Panc1 (cell line): ENCODE measurements around the gene DGKD. TPM values are rescaled to one million over a fixed set of nuclear protein-coding genes. Genes with fewer than 3 reads are reported as not detected.
A peak's percentile ranks its signal among the peaks of the same experiment; 100 is the strongest.

Source experiments
- ATAC-seq: fragments of 200-7000 bp; cut with Tn5 transposase; 2 replicates; pipeline ENCODE4 v1.9.1; 2020; ENCODE audit warnings: mild to moderate bottlenecking, moderate library complexity
- BruUV-seq: library from RNA; stranded (reverse); fragments of 400-500 nt; replicated peaks from 2 replicates; lab custom pipeline; 2021; lab: Mats Ljungman, UMichigan
- CTCF ChIA-PET: fragments of 300-600 bp; sonication (Branson Sonifier 250); formaldehyde crosslinking; loops from one replicate; lab custom pipeline; 2022; ENCODE audit warnings: antibody characterized with exemption; lab: Charles Lee
- POLR2A ChIA-PET: fragments of 300-600 bp; sonication (Branson Sonifier 250); formaldehyde crosslinking; loops from one replicate; lab custom pipeline; 2022; ENCODE audit warnings: antibody characterized with exemption; lab: Charles Lee
- DNase-seq: peaks from one replicate; pipeline ENCODE4 v3.0.0-alpha.2; 2010; ENCODE audit warnings: low read depth, low spot score
- H3K27ac ChIP-seq: 2 replicates; pipeline ENCODE4 v1.5.1; 2011; ENCODE audit warnings: mild to moderate bottlenecking, low read length, inconsistent platforms
- H3K27me3 ChIP-seq: fragments of 200-500 bp; sonication (Bioruptor generic); 2 replicates; pipeline ENCODE4 v1.6.0; 2014; ENCODE audit warnings: low read length, inconsistent platforms; ENCODE audit not compliant: control insufficient read depth, insufficient read depth
- H3K36me3 ChIP-seq: fragments of 200-500 bp; sonication (Bioruptor generic); 2 replicates; pipeline ENCODE4 v1.5.1; 2014; ENCODE audit warnings: inconsistent platforms, mild to moderate bottlenecking, low read length, moderate library complexity; ENCODE audit not compliant: control insufficient read depth, insufficient read depth
- H3K4me1 ChIP-seq: 2 replicates; pipeline ENCODE4 v1.5.1; 2011; ENCODE audit warnings: inconsistent platforms, mild to moderate bottlenecking, low read length, moderate library complexity; ENCODE audit not compliant: control insufficient read depth, insufficient read depth
- H3K4me3 ChIP-seq, 2 experiments: 2 replicates each; pipeline ENCODE4 v1.5.1; 2011 to 2012; ENCODE audit warnings: low read depth in 2 of 2, low read length in 2 of 2, mild to moderate bottlenecking in 2 of 2, inconsistent platforms in 1 of 2, moderate library complexity in 1 of 2
- H3K9me3 ChIP-seq: fragments of 200-500 bp; sonication (Bioruptor generic); 2 replicates; pipeline ENCODE4 v1.5.1; 2014; ENCODE audit warnings: low read depth, mild to moderate bottlenecking, inconsistent platforms, low read length, moderate library complexity; ENCODE audit not compliant: control insufficient read depth, insufficient read depth
- POLR2AphosphoS5 ChIP-seq: IDR thresholded peaks from 2 replicates; pipeline ENCODE4 v1.6.1; 2012; ENCODE audit warnings: mild to moderate bottlenecking, low read depth, low read length, moderate library complexity
- SIN3A ChIP-seq: IDR thresholded peaks from 2 replicates; pipeline ENCODE4 v1.6.1; 2012; ENCODE audit warnings: low read depth, mild to moderate bottlenecking, low read length, moderate library complexity, borderline replicate concordance; ENCODE audit not compliant: insufficient read depth
- TCF7L2 ChIP-seq: IDR thresholded peaks from 2 replicates; pipeline ENCODE4 v1.6.1; 2011; ENCODE audit warnings: mild to moderate bottlenecking, low read depth, low read length, inconsistent platforms
- in situ Hi-C: cut with HindIII; loops from 2 replicates; pipeline ENCODE4 v1.10.0; 2016; ENCODE audit warnings: low sequenced_read_pairs, low pct_unique_long_range_greater_than_20kb
- intact Hi-C: fragments of 100-400 bp; cut with micrococcal nuclease; formaldehyde crosslinking; loops from one replicate; pipeline ENCODE4 v1.10.0; 2022; ENCODE audit not compliant: unreplicated experiment
- total RNA-seq: library from RNA; stranded (reverse); gene quantifications from one replicate; pipeline ENCODE4 v1.2.1, GENCODE V29; 2021; ENCODE audit not compliant: unreplicated experiment
- TF ChIP-seq, protein P1 (sequence below), 2 experiments: IDR thresholded peaks; 2 replicates each; pipeline ENCODE4 v1.6.1; 2011 to 2012; ENCODE audit warnings: low read depth in 2 of 2, control low read depth in 1 of 2, low read length in 1 of 2, mild to moderate bottlenecking in 1 of 2, moderate library complexity in 1 of 2; ENCODE audit not compliant: insufficient read depth in 1 of 2
- TF ChIP-seq, protein P2 (sequence below): fragments of 450-650 bp; IDR thresholded peaks from 2 replicates; pipeline ENCODE4 v1.5.1; 2017; ENCODE audit warnings: mild to moderate bottlenecking

The DGKD gene
- total RNA-seq, 1 experiment from 2014 or later = 89.0 TPM

DNA sequence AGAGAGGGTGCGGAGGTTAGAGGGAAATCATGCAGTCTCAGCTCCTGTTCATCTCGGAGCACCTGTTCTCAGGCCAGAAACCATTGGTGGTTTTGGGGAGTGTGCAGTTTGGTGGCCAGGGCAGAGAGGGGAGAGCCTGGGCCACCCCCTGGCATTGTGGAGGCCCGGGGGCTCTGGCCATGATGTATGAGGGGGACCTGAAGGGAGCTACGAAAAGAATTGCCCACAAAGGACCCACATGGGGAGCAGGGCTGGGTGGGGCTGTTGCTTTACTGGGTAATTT is 87.7 kb downstream of the DGKD start:
- ChIA-PET CTCF (no interaction called here), POLR2A (no interaction called here)
- H3K27me3 ChIP-seq = no peaks in the 10 kb centered on the region
- BruUV-seq = no TSS peak
- DNase-seq (no peak), ATAC-seq (no peak)
- peaks cover 5% of the 10 kb centered on the region; the same call in 1 of the 2 replicates for H3K4me1 ChIP-seq
- no peak overlapping the region for H3K4me3 ChIP-seq
- H3K9me3 ChIP-seq = no peaks in the 10 kb centered on the region
- in situ Hi-C loops = no loop called here
- TF ChIP-seq, protein P1, sequence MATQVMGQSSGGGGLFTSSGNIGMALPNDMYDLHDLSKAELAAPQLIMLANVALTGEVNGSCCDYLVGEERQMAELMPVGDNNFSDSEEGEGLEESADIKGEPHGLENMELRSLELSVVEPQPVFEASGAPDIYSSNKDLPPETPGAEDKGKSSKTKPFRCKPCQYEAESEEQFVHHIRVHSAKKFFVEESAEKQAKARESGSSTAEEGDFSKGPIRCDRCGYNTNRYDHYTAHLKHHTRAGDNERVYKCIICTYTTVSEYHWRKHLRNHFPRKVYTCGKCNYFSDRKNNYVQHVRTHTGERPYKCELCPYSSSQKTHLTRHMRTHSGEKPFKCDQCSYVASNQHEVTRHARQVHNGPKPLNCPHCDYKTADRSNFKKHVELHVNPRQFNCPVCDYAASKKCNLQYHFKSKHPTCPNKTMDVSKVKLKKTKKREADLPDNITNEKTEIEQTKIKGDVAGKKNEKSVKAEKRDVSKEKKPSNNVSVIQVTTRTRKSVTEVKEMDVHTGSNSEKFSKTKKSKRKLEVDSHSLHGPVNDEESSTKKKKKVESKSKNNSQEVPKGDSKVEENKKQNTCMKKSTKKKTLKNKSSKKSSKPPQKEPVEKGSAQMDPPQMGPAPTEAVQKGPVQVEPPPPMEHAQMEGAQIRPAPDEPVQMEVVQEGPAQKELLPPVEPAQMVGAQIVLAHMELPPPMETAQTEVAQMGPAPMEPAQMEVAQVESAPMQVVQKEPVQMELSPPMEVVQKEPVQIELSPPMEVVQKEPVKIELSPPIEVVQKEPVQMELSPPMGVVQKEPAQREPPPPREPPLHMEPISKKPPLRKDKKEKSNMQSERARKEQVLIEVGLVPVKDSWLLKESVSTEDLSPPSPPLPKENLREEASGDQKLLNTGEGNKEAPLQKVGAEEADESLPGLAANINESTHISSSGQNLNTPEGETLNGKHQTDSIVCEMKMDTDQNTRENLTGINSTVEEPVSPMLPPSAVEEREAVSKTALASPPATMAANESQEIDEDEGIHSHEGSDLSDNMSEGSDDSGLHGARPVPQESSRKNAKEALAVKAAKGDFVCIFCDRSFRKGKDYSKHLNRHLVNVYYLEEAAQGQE (IDR thresholded peaks at IDR 0.05; ENCODE audit: insufficient read depth in 1 of 2, low read depth in 2 of 2, low read length in 1 of 2) = no peak
- no peak for TF ChIP-seq POLR2AphosphoS5
- TF ChIP-seq, protein P2, sequence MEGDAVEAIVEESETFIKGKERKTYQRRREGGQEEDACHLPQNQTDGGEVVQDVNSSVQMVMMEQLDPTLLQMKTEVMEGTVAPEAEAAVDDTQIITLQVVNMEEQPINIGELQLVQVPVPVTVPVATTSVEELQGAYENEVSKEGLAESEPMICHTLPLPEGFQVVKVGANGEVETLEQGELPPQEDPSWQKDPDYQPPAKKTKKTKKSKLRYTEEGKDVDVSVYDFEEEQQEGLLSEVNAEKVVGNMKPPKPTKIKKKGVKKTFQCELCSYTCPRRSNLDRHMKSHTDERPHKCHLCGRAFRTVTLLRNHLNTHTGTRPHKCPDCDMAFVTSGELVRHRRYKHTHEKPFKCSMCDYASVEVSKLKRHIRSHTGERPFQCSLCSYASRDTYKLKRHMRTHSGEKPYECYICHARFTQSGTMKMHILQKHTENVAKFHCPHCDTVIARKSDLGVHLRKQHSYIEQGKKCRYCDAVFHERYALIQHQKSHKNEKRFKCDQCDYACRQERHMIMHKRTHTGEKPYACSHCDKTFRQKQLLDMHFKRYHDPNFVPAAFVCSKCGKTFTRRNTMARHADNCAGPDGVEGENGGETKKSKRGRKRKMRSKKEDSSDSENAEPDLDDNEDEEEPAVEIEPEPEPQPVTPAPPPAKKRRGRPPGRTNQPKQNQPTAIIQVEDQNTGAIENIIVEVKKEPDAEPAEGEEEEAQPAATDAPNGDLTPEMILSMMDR = no peak
- no peak for TF ChIP-seq SIN3A
- no peak for TF ChIP-seq TCF7L2
- H3K36me3 ChIP-seq = peaks cover 12% of the 10 kb centered on the region; the same call in 1 of the 2 replicates
- intact Hi-C loops = loop anchor here (2.0 to 10.0 kb wide), 3 partner anchors 37 to 160 kb away; partner anchors contain the start of gene DGKD
- H3K27ac ChIP-seq = no peak overlapping the region

DNA sequence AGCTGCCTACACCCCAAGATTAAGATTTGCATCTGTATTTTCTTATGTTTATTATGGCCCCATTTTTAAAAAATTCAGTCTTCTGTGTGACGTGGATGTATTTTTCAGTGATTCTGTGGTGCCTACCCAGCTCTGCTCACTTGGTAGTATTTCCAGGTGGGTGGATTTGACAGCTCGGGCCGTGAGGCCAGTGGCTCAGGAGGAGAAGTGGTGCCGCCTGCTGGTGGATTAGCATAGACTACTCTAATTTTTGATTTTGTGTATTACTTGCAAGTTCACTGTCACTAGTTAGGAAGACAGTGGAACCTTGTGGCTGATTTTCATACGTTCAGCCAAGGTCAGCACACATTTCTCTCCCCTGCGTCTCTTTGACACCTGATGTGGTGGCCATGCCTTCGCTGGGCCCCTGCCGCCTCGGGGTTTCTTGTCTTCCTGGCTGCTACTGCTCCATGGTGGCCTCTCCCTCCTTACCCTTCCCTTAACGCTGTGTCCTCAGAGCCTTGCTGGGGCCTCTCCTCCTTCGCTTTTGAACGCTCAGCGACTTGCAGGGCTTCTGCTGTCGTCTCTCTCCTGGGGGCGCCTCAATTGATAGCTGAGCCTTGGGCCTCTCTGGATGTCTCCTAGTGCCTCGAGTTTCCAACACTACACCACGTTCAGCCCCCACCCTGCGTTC is 89.4 kb downstream of the DGKD start:
- DNase-seq (no peak), ATAC-seq (peak; percentile 81)
- H3K9me3 ChIP-seq = no peaks in the 10 kb centered on the region
- H3K4me1 ChIP-seq = peaks cover 11% of the 10 kb centered on the region
- BruUV-seq = no TSS peak
- POLR2A ChIA-PET = interaction anchor here (0.7 kb wide), 1 partner anchor 244 kb away, joined by 3 read pairs; no protein-coding TSS in a partner anchor
- H3K4me3 ChIP-seq = no peak overlapping the region
- TF ChIP-seq TCF7L2 (no peak), SIN3A (no peak), POLR2AphosphoS5 (no peak)
- TF ChIP-seq, protein P2 = peak; percentile 92
- TF ChIP-seq, protein P1 (IDR thresholded peaks at IDR 0.05; ENCODE audit: insufficient read depth in 1 of 2, low read depth in 2 of 2, low read length in 1 of 2) = no peak
- H3K36me3 ChIP-seq = peaks cover 10% of the 10 kb centered on the region
- CTCF ChIA-PET = interaction anchor here (0.7 to 1.3 kb wide), 5 partner anchors 19 to 90 kb away, joined by 3 to 5 read pairs (median 3); no protein-coding TSS in a partner anchor
- in situ Hi-C loops = no loop called here
- H3K27me3 ChIP-seq = no peaks in the 10 kb centered on the region
- no peak overlapping the region for H3K27ac ChIP-seq
- intact Hi-C loops = loop anchor here (2.0 to 10.0 kb wide), 3 partner anchors 39 to 161 kb away; partner anchors contain the start of gene DGKD
